Femur (tissue), 1 donor: ENCODE data around the gene KRTAP5-9.
"Not testable (repeated sequence)": the region's sequence is repeated elsewhere in the genome, so short reads cannot be mapped to it uniquely, and the experiment has no call there.

Experiments used
- DNase-seq: peaks from one replicate; pipeline ENCODE4 v3.0.0-alpha.2; 2017

KRTAP5-9 gene

DNA sequence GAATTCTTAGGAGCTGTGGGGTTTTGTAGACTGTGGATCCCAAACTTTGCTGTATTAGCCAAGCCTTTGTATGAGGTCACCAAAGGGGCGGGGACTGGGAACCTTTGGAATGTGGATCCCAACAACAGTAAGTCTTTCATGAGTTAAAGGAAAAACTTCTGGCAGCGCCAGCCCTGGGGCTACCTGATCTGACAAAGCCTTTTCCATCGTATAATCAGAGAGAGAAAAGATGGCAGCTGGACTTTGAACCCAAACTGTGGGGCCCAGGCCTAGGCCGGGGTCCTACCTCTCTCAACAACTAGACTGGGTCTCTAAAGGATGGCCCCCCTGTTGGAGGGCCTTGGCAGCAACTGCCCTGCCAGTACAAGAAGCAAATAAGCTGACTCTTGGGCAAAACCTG is 40.1 kb downstream of the KRTAP5-9 start:
- DNase-seq, result not testable (repeated sequence)

DNA sequence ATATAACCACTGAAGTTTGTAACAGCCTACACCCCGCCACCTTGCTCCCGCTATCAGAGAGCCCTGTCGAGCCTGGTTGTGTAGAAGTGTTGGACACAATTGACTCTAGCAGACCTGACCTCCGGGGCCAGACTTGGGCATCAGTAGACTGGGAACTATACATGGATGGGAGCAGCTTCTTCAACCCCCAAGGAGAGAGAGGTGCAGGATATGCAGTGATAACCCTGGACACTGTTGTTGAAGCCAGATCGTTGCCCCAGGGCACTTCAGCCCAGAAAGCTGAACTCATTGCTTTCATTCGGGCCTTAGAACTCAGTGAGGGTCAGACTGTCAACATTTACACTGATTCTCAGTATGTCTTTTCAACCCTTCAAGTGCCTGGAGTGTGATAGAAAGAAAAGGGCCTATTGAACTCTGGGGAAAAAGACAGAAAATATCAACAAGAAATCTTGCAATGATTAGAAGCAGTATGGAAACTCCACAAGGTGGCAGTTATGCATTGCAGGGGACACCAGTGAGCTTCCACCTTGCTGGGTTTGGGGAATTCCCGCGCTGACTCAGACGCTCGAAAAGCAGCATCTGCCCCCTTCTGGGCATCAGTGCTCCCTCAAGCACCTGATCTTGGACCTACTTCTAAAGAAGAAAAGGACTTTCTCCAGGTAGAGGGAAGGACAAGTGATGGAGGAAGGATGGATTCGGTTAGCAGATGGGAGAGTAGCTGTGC is 40.8 kb downstream of the KRTAP5-9 start:
- DNase-seq, result not testable (repeated sequence)

DNA sequence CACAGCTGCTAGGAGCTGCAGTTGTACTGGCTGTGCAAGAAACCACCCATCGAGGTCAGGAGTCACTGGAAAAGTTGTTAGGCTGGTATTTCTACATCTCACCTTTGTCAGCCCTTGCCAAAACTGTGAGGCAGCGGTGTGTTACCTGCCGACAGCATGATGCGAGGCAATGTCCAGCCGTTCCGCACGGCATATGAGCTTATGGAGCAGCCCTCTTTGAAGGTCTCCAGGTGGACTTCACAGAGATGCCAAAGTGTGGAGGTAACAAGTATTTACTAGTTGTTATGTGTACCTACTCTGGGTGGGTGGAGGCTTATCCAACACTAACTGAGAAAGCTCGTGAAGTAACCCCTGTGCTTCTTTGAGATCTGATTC is 41.3 kb downstream of the KRTAP5-9 start:
- DNase-seq, result not testable (repeated sequence)
